ENCODE results near the gene C1QTNF12. TPM values are rescaled to one million over a fixed set of nuclear protein-coding genes. Genes with fewer than 3 reads are reported as not detected.

Gene C1QTNF12
- total and polyA plus RNA-seq, 2 experiments from 2014 or later = 4.1 to 4.2 TPM

DNA sequence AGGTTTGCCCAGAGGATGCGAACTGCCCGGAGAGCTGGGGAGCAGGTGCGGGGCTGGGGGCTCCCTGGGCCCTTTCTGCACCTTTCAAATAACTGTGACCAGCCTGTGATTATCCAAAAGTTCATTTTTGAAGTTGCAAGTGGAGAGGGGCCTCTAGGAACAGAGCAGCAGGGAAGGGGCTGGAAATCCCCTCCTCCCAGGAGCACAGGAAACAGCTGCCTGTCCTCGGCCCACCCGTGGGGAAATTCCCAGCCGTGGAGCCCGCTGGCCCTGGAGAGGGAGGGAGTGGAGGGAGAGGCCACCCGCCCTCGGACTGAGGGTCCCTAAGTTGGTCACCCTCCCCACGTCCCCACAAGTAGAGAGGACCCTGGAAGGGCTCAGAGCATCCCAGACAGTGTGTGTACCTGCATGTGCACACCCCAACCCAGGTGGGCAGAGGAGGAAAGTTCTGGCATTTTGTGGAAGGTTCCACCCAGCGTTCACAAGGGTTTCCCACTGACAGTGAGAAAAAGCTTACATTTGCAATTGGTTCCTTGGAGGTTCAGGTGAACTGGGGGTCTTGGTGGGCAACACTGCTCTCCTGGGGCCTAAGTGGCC is 31.3 kb downstream of the C1QTNF12 start:
- no peak for TF ChIP-seq NANOG (IDR thresholded peaks at IDR 0.05; ENCODE audit: borderline replicate concordance)
- TF ChIP-seq STAT1 (IDR thresholded peaks at IDR 0.05; ENCODE audit: unreplicated experiment) = no peak
- no peak for TF ChIP-seq CREB1 (CRISPR knock-in tag; IDR thresholded peaks at IDR 0.05; ENCODE audit: low read depth)
- TF ChIP-seq, protein P1, sequence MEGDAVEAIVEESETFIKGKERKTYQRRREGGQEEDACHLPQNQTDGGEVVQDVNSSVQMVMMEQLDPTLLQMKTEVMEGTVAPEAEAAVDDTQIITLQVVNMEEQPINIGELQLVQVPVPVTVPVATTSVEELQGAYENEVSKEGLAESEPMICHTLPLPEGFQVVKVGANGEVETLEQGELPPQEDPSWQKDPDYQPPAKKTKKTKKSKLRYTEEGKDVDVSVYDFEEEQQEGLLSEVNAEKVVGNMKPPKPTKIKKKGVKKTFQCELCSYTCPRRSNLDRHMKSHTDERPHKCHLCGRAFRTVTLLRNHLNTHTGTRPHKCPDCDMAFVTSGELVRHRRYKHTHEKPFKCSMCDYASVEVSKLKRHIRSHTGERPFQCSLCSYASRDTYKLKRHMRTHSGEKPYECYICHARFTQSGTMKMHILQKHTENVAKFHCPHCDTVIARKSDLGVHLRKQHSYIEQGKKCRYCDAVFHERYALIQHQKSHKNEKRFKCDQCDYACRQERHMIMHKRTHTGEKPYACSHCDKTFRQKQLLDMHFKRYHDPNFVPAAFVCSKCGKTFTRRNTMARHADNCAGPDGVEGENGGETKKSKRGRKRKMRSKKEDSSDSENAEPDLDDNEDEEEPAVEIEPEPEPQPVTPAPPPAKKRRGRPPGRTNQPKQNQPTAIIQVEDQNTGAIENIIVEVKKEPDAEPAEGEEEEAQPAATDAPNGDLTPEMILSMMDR (conservative IDR thresholded peaks at IDR 0.05; ENCODE audit: low read depth in 2 of 2) = no peak
- TF ChIP-seq JUNB (IDR thresholded peaks at IDR 0.05; ENCODE audit: unreplicated experiment) = no peak
- TF ChIP-seq ZNF114 (CRISPR knock-in tag; IDR thresholded peaks at IDR 0.05) = no peak
- TF ChIP-seq ZNF331 (CRISPR knock-in tag; IDR thresholded peaks at IDR 0.05; ENCODE audit: low read depth) = no peak
- no peak for TF ChIP-seq EZH2phosphoT487 (IDR thresholded peaks at IDR 0.05; ENCODE audit: unreplicated experiment)
- DNase-seq (ENCODE audit: low spot score) (no peak), ATAC-seq (no peak)
- Histone ChIP-seq H3K4me1 (ENCODE audit: insufficient read depth) (no peaks in the 10 kb centered on the region), H3K79me2 (replicated peaks; ENCODE audit: insufficient read depth) (no peaks in the 10 kb centered on the region), H3F3A (replicated peaks; ENCODE audit: low read depth) (no peaks in the 10 kb centered on the region), H3K36me3 (ENCODE audit: insufficient read depth) (peaks cover 4% of the 10 kb centered on the region; the same call in 1 of the 2 replicates), H2AFZ (no peak overlapping the region), H3K27me3 (ENCODE audit: insufficient read depth) (no peaks in the 10 kb centered on the region), H3K4me2 (no peak overlapping the region), H3K27ac (ENCODE audit: low read depth) (no peak overlapping the region), H3K9me2 (ENCODE audit: insufficient read depth) (no peaks in the 10 kb centered on the region), H4K20me1 (replicated peaks; ENCODE audit: insufficient read depth) (no peaks in the 10 kb centered on the region; the same call in 1 of the 2 replicates), H3K4me3 (no peak overlapping the region)
- Mint-ChIP-seq H3K9me3 (no peaks in the 10 kb centered on the region), H3K36me3 (ENCODE audit: low read depth) (peaks cover 12% of the 10 kb centered on the region; the same call in 2 of the 3 replicates), H3K27ac (no peak overlapping the region), H3K27me3 (ENCODE audit: insufficient read depth, low read depth, poor library complexity) (peaks cover 10% of the 10 kb centered on the region), H3K4me3 (no peak overlapping the region), H3K4me1 (no peaks in the 10 kb centered on the region)

DNA sequence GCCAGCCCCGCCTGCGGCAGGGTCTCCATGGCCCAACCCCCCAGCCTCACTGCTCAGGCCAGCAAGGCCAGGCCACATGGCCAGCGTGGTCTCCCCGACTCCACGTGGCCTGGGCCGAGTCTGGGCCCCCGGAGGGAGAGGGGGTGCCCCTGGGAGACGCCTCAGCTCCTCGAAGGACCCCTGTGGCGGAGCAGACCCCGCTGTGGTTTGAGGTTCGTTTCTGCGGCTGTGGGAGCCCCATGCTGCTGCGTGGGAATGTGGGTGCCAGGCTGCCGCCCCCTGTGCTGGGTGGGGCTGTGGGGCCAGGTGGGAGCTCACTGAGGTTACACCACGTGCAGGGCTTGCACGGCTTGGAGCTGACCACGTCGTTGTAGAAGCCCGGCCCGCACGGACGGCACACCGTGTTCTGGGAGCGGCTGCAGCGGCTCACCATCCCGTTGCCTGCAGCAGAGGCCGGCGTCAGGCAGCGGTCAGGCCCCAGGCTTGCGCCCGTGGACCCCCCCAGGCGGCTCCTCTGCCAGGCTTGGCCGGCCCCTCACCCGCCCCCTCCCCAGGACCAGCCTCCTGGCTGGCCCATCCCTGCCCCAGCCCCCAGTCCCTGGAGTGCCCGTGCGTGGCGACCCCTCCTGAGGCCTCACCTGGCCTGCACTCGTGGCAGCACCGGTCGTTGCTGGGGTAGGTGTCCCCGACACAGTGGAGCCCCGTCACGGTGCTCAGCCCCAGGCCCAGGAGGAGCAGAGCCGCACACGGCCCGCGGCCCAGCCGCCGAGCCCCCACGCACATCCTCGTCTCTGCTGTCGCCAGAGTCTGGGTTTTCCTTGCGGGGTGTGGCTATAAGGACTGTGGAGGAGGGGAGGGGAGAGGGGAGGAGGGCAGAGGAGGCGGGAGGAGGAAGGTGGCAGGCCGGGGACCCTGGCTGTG is 32.9 kb downstream of the C1QTNF12 start, which contains the start of gene TNFRSF4:
TNFRSF4 (minus strand) TSS at position 809 of the 921 bp plus-strand sequence; CDS start at position 783, 26 bp downstream.
- H2AFZ ChIP-seq = no peak within 1 kb of the TSS
- Mint-ChIP-seq H3K36me3 (ENCODE audit: low read depth) (peaks cover 12% of the 10 kb centered on the region; the same call in 2 of the 3 replicates), H3K4me1 (no peaks in the 10 kb centered on the region), H3K27ac (no peak within 1 kb of the TSS), H3K27me3 (ENCODE audit: insufficient read depth, low read depth, poor library complexity) (peaks cover 9% of the 10 kb centered on the region), H3K4me3 (no peak within 1 kb of the TSS), H3K9me3 (no peaks in the 10 kb centered on the region)
- H3F3A ChIP-seq (replicated peaks; ENCODE audit: low read depth) = no peaks in the 10 kb centered on the region
- no peak for TF ChIP-seq POLR2AphosphoS5 (IDR thresholded peaks at IDR 0.05; ENCODE audit: low read depth)
- no peak for TF ChIP-seq NANOG (IDR thresholded peaks at IDR 0.05; ENCODE audit: borderline replicate concordance)
- TF ChIP-seq CREB1 (CRISPR knock-in tag; IDR thresholded peaks at IDR 0.05; ENCODE audit: low read depth) = no peak
- TF ChIP-seq EZH2 (IDR thresholded peaks at IDR 0.05; ENCODE audit: low read depth, unreplicated experiment) = no peak
- TF ChIP-seq, protein P2, sequence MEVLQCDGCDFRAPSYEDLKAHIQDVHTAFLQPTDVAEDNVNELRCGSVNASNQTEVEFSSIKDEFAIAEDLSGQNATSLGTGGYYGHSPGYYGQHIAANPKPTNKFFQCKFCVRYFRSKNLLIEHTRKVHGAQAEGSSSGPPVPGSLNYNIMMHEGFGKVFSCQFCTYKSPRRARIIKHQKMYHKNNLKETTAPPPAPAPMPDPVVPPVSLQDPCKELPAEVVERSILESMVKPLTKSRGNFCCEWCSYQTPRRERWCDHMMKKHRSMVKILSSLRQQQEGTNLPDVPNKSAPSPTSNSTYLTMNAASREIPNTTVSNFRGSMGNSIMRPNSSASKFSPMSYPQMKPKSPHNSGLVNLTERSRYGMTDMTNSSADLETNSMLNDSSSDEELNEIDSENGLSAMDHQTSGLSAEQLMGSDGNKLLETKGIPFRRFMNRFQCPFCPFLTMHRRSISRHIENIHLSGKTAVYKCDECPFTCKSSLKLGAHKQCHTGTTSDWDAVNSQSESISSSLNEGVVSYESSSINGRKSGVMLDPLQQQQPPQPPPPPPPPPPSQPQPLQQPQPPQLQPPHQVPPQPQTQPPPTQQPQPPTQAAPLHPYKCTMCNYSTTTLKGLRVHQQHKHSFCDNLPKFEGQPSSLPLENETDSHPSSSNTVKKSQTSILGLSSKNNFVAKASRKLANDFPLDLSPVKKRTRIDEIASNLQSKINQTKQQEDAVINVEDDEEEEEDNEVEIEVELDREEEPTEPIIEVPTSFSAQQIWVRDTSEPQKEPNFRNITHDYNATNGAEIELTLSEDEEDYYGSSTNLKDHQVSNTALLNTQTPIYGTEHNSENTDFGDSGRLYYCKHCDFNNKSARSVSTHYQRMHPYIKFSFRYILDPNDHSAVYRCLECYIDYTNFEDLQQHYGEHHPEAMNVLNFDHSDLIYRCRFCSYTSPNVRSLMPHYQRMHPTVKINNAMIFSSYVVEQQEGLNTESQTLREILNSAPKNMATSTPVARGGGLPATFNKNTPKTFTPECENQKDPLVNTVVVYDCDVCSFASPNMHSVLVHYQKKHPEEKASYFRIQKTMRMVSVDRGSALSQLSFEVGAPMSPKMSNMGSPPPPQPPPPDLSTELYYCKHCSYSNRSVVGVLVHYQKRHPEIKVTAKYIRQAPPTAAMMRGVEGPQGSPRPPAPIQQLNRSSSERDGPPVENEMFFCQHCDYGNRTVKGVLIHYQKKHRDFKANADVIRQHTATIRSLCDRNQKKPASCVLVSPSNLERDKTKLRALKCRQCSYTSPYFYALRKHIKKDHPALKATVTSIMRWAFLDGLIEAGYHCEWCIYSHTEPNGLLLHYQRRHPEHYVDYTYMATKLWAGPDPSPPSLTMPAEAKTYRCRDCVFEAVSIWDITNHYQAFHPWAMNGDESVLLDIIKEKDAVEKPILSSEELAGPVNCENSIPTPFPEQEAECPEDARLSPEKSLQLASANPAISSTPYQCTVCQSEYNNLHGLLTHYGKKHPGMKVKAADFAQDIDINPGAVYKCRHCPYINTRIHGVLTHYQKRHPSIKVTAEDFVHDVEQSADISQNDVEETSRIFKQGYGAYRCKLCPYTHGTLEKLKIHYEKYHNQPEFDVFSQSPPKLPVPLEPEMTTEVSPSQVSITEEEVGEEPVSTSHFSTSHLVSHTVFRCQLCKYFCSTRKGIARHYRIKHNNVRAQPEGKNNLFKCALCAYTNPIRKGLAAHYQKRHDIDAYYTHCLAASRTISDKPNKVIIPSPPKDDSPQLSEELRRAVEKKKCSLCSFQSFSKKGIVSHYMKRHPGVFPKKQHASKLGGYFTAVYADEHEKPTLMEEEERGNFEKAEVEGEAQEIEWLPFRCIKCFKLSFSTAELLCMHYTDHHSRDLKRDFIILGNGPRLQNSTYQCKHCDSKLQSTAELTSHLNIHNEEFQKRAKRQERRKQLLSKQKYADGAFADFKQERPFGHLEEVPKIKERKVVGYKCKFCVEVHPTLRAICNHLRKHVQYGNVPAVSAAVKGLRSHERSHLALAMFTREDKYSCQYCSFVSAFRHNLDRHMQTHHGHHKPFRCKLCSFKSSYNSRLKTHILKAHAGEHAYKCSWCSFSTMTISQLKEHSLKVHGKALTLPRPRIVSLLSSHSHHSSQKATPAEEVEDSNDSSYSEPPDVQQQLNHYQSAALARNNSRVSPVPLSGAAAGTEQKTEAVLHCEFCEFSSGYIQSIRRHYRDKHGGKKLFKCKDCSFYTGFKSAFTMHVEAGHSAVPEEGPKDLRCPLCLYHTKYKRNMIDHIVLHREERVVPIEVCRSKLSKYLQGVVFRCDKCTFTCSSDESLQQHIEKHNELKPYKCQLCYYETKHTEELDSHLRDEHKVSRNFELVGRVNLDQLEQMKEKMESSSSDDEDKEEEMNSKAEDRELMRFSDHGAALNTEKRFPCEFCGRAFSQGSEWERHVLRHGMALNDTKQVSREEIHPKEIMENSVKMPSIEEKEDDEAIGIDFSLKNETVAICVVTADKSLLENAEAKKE (CRISPR knock-in tag; IDR thresholded peaks at IDR 0.05) = no peak
- TF ChIP-seq STAT1 (IDR thresholded peaks at IDR 0.05; ENCODE audit: unreplicated experiment) = no peak
- no peak for TF ChIP-seq ZNF331 (CRISPR knock-in tag; IDR thresholded peaks at IDR 0.05; ENCODE audit: low read depth)
- no peak within 1 kb of the TSS for H3K27ac ChIP-seq (ENCODE audit: low read depth)
- peaks cover 4% of the 10 kb centered on the region; the same call in 1 of the 2 replicates for H3K36me3 ChIP-seq (ENCODE audit: insufficient read depth)
- H4K20me1 ChIP-seq (replicated peaks; ENCODE audit: insufficient read depth) = no peaks in the 10 kb centered on the region; the same call in 1 of the 2 replicates
- no peak for DNase-seq (ENCODE audit: low spot score)
- H3K4me2 ChIP-seq = no peak within 1 kb of the TSS
- no peaks in the 10 kb centered on the region for H3K79me2 ChIP-seq (replicated peaks; ENCODE audit: insufficient read depth)
- no peaks in the 10 kb centered on the region for H3K9me2 ChIP-seq (ENCODE audit: insufficient read depth)
- no peaks in the 10 kb centered on the region for H3K27me3 ChIP-seq (ENCODE audit: insufficient read depth)
- ATAC-seq = peak; percentile 28
- no peaks in the 10 kb centered on the region for H3K4me1 ChIP-seq (ENCODE audit: insufficient read depth)
- no peak within 1 kb of the TSS for H3K4me3 ChIP-seq
